Endothelial cell of umbilical vein (primary cell): ENCODE results near the gene YARS1. TPM values are rescaled to one million over a fixed set of nuclear protein-coding genes. Genes with fewer than 3 reads are reported as not detected.

Experiments used
- BruUV-seq: library from RNA; stranded (reverse); fragments of 400-500 nt; replicated peaks from 2 replicates; lab custom pipeline; 2021; lab: Mats Ljungman, UMichigan
- CTCF ChIA-PET: fragments of 300-600, 350-600 bp; sonication (Branson Sonifier 250); formaldehyde crosslinking; loops from one replicate; lab custom pipeline; 2021; ENCODE audit warnings: antibody characterized with exemption, inconsistent platforms; lab: Charles Lee
- POLR2A ChIA-PET: fragments of 300-600, 350-600 bp; sonication (Branson Sonifier 250); formaldehyde crosslinking; loops from one replicate; lab custom pipeline; 2021; ENCODE audit warnings: antibody characterized with exemption, inconsistent platforms; lab: Charles Lee
- DNase-seq: peaks from one replicate; pipeline ENCODE4 v3.0.0-alpha.2; 2011; ENCODE audit warnings: low read depth, low spot score
- FAIRE-seq: peaks from 2 replicates; lab custom pipeline; 2011; peaks lifted over from hg19 to GRCh38; lab: Jason Lieb, UNC
- H2AFZ ChIP-seq: 2 replicates; pipeline ENCODE4 v1.6.0; 2012; ENCODE audit warnings: low read depth, low read length, control low read depth, inconsistent platforms
- H3K27ac ChIP-seq: 2 replicates; pipeline ENCODE4 v1.5.1; 2011; ENCODE audit warnings: low read depth, mild to moderate bottlenecking, control low read depth, low read length, moderate library complexity; ENCODE audit not compliant: insufficient read depth
- H3K27me3 ChIP-seq, 2 experiments: 2 replicates each; pipeline versions ENCODE4 v1.6.0 to v1.6.1; 2011; ENCODE audit warnings: low read length in 2 of 2, mixed read lengths in 1 of 2; ENCODE audit not compliant: control insufficient read depth in 2 of 2, insufficient read depth in 2 of 2
- H3K36me3 ChIP-seq, 2 experiments: 2 replicates in 1 of 2; 3 replicates in 1 of 2; pipeline ENCODE4 v1.5.1; 2011; ENCODE audit warnings: low read length in 2 of 2, mild to moderate bottlenecking in 1 of 2, moderate library complexity in 1 of 2; ENCODE audit not compliant: control insufficient read depth in 2 of 2, insufficient read depth in 2 of 2; ENCODE audit errors: extremely low read depth in 1 of 2
- H3K4me1 ChIP-seq: 3 replicates; pipeline ENCODE4 v1.5.1; 2011; ENCODE audit warnings: mild to moderate bottlenecking, low read length; ENCODE audit not compliant: control insufficient read depth, insufficient read depth; ENCODE audit errors: extremely low read depth
- H3K4me2 ChIP-seq: 2 replicates; pipeline ENCODE4 v1.6.1; 2011; ENCODE audit warnings: low read length, control low read depth, mixed read lengths; ENCODE audit not compliant: insufficient read depth
- H3K4me3 ChIP-seq, 3 experiments: fragments of 200-600 bp in 1 of 3; sonication (generic), shearing (Covaris generic) in 1 of 3; replicated peaks in 1 of 3; 2 replicates each; pipeline ENCODE4 v1.5.1; 2011 to 2016; ENCODE audit warnings: control low read depth in 3 of 3, low read length in 3 of 3, mild to moderate bottlenecking in 2 of 3, inconsistent platforms in 1 of 3, low read depth in 1 of 3, moderate library complexity in 1 of 3; ENCODE audit not compliant: insufficient read depth in 1 of 3
- H3K79me2 ChIP-seq: 2 replicates; pipeline ENCODE4 v1.6.0; 2012; ENCODE audit warnings: low read length, inconsistent platforms; ENCODE audit not compliant: control insufficient read depth, insufficient read depth
- H3K9ac ChIP-seq: replicated peaks from 2 replicates; pipeline ENCODE3; 2011; ENCODE audit warnings: low read length, control low read depth; ENCODE audit not compliant: insufficient read depth; ENCODE audit errors: extremely low read depth
- H3K9me1 ChIP-seq: replicated peaks from 3 replicates; pipeline ENCODE4 v1.6.0; 2011; ENCODE audit warnings: mild to moderate bottlenecking, low read length; ENCODE audit not compliant: control insufficient read depth, insufficient read depth; ENCODE audit errors: extremely low read depth
- H3K9me3 ChIP-seq: replicated peaks from 2 replicates; pipeline ENCODE4 v1.5.1; 2012; ENCODE audit warnings: low read length, inconsistent platforms; ENCODE audit not compliant: control insufficient read depth, insufficient read depth
- H4K20me1 ChIP-seq: replicated peaks from 2 replicates; pipeline ENCODE3; 2011; ENCODE audit warnings: mild to moderate bottlenecking, low read length; ENCODE audit not compliant: control insufficient read depth, insufficient read depth; ENCODE audit errors: extremely low read depth
- CTCF ChIP-seq, 2 donors: IDR thresholded peaks; 1 replicate in 1 of 2; 2 replicates in 1 of 2; pipeline ENCODE4 v1.5.1; 2011; ENCODE audit warnings: low read length in 2 of 2, mild to moderate bottlenecking in 2 of 2, moderate library complexity in 2 of 2, control low read depth in 1 of 2, inconsistent platforms in 1 of 2, low read depth in 1 of 2; ENCODE audit not compliant: insufficient read depth in 1 of 2; ENCODE audit errors: extremely low read depth in 1 of 2
- JUN ChIP-seq: IDR thresholded peaks from 2 replicates; pipeline ENCODE4 v1.6.1; 2011; ENCODE audit warnings: borderline replicate concordance, low read depth; ENCODE audit not compliant: insufficient read length, insufficient read depth
- MAX ChIP-seq: IDR thresholded peaks from 2 replicates; pipeline ENCODE4 v1.6.1; 2011; ENCODE audit not compliant: insufficient read depth, insufficient read length
- dilution Hi-C: fragments of 300-500 bp; cut with MboI; formaldehyde crosslinking; loops from one replicate; pipeline ENCODE4 v1.15.0; 2019; ENCODE audit warnings: low sequenced_read_pairs; ENCODE audit not compliant: extremely low pct_ligation_motif_present
- intact Hi-C: fragments of 100-400 bp; cut with micrococcal nuclease; formaldehyde crosslinking; loops from one replicate; pipeline ENCODE4 v1.10.0; 2022
- polyA plus RNA-seq, 4 experiments: library from polyadenylated mRNA; depleted of rRNA in 3 of 4; stranded (reverse) in 3 of 4; unstranded in 1 of 4; fragments of >200 nt; gene quantifications; 2 replicates each; pipeline versions ENCODE4 v1.2.1 to v1.2.3, GENCODE V29; 2011 to 2012; ENCODE audit warnings: missing spikeins in 1 of 4
- total RNA-seq: library from RNA; stranded (reverse); gene quantifications from 2 replicates; pipeline ENCODE4 v1.2.3, GENCODE V29; 2021

YARS1 gene
- total and polyA plus RNA-seq, 2 donors (not counting 3 experiments of a cell fraction or from before 2014, with no cell fraction given) = 38.2 to 144 TPM

GRCh38 chr1:32742199-32742947 is 74.8 kb downstream of the YARS1 start:
- Histone ChIP-seq H3K4me1 (peaks cover 16% of the 10 kb centered on the region), H3K27me3 (no peaks in the 10 kb centered on the region), H3K36me3 (no peaks in the 10 kb centered on the region), H2AFZ (peak overlapping the region; percentile 84), H3K9ac (no peak overlapping the region), H3K27ac (no peak overlapping the region), H3K9me3 (no peaks in the 10 kb centered on the region), H3K9me1 (no peaks in the 10 kb centered on the region), H4K20me1 (no peaks in the 10 kb centered on the region), H3K4me2 (peak overlapping the region; percentile 45), H3K79me2 (no peaks in the 10 kb centered on the region), H3K4me3 (peak overlapping the region; percentile 13 to 64 (median 63))
- dilution Hi-C loops (no loop called here), intact Hi-C loops (loop anchor here (2.0 kb wide), 2 partner anchors 18 to 32 kb away; no protein-coding TSS in a partner anchor)
- BruUV-seq = no TSS peak
- TF ChIP-seq CTCF (IDR thresholded peaks at IDR 0.05; ENCODE audit: extremely low read depth in 1 of 2, insufficient read depth in 1 of 2, low read depth in 1 of 2, low read length in 2 of 2) (no peak), MAX (no peak), JUN (no peak)
- ChIA-PET CTCF (interaction anchor here (1.0 to 2.1 kb wide), 7 partner anchors 14 to 36 kb away, joined by 3 to 22 read pairs (median 5); no protein-coding TSS in a partner anchor), POLR2A (interaction anchor here (0.9 kb wide), 1 partner anchor 31 kb away, joined by 3 read pairs; no protein-coding TSS in a partner anchor)
- FAIRE-seq (peak; percentile 55), DNase-seq (no peak)
